Vagina (tissue), 2 donors: Measurements from ENCODE around the gene CACNA1C.

ENCODE experiments used
- CTCF ChIP-seq, 3 experiments: fragments of 450-650 bp in 2 of 3; fragments of 200-600 bp in 1 of 3; sonication (generic) in 1 of 3; IDR thresholded peaks; one replicate each; pipeline ENCODE4 v1.5.1; 2017 to 2019; ENCODE audit warnings: antibody characterized with exemption in 3 of 3, mild to moderate bottlenecking in 2 of 3, moderate library complexity in 2 of 3
- POLR2A ChIP-seq, 2 donors: fragments of 450-650 bp; IDR thresholded peaks; one replicate each; pipeline ENCODE4 v1.6.1; 2017; ENCODE audit warnings: antibody characterized with exemption in 2 of 2, mild to moderate bottlenecking in 2 of 2, moderate library complexity in 2 of 2
- POLR2AphosphoS5 ChIP-seq, 2 donors: sonication (generic); formaldehyde crosslinking; IDR thresholded peaks; one replicate each; pipeline ENCODE4 v1.9.0; 2017; ENCODE audit warnings: antibody characterized with exemption in 2 of 2, mild to moderate bottlenecking in 2 of 2, low read depth in 1 of 2; ENCODE audit not compliant: insufficient read depth in 1 of 2

- TF ChIP-seq CTCF (IDR thresholded peaks at IDR 0.05) (no peak), POLR2AphosphoS5 (IDR thresholded peaks at IDR 0.05; ENCODE audit: insufficient read depth in 1 of 2, low read depth in 1 of 2) (no peak), POLR2A (IDR thresholded peaks at IDR 0.05) (no peak)
Measured at GRCh38 chr12:2228535-2228934, 175.7 kb downstream of the CACNA1C start.
